Caco-2 (cell line): ENCODE measurements around the gene NUBPL. TPM values are rescaled to one million over a fixed set of nuclear protein-coding genes. Genes with fewer than 3 reads are reported as not detected.

Experiments
- BruUV-seq: library from RNA; stranded (reverse); fragments of 400-500 nt; replicated peaks from 2 replicates; lab custom pipeline; 2021; lab: Mats Ljungman, UMichigan
- CTCF ChIA-PET: fragments of 300-600 bp; sonication (Branson Sonifier 250); formaldehyde crosslinking; loops from one replicate; lab custom pipeline; 2022; ENCODE audit warnings: antibody characterized with exemption; lab: Charles Lee
- POLR2A ChIA-PET: fragments of 300-600 bp; sonication (Branson Sonifier 250); formaldehyde crosslinking; loops from one replicate; lab custom pipeline; 2022; ENCODE audit warnings: antibody characterized with exemption; lab: Charles Lee
- DNase-seq, 2 experiments: peaks; one replicate each; pipeline versions ENCODE4 v3.0.0 to v3.0.0-alpha.2; 2020 to 2022
- H3K27me3 ChIP-seq: replicated peaks from 2 replicates; pipeline ENCODE4 v1.6.0; 2011; ENCODE audit warnings: low read length; ENCODE audit not compliant: control insufficient read depth, insufficient read depth
- H3K36me3 ChIP-seq: 2 replicates; pipeline ENCODE4 v1.5.1; 2011; ENCODE audit warnings: low read length; ENCODE audit not compliant: control insufficient read depth, insufficient read depth
- H3K4me1 ChIP-seq: fragments of 250-450 bp; sonication (Bioruptor Pico); 2 replicates; pipeline ENCODE4 v1.5.1; 2020; ENCODE audit warnings: mild to moderate bottlenecking
- H3K4me3 ChIP-seq: 2 replicates; pipeline ENCODE4 v1.5.1; 2011; ENCODE audit warnings: low read depth, mild to moderate bottlenecking, control low read depth, low read length
- H3K9me3 ChIP-seq: fragments of 250-450 bp; sonication (Bioruptor Pico); 2 replicates; pipeline ENCODE4 v1.5.1; 2020; ENCODE audit warnings: mild to moderate bottlenecking, moderate library complexity
- H3K27ac Mint-ChIP-seq: one replicate; pipeline ENCODE4 v1.8.0; 2022; ENCODE audit warnings: mixed read lengths; ENCODE audit not compliant: unreplicated experiment
- H3K27me3 Mint-ChIP-seq: one replicate; pipeline ENCODE4 v1.8.0; 2022; ENCODE audit warnings: mixed read lengths; ENCODE audit not compliant: insufficient read depth, unreplicated experiment
- H3K36me3 Mint-ChIP-seq: one replicate; pipeline ENCODE4 v1.8.0; 2022; ENCODE audit warnings: mild to moderate bottlenecking, mixed read lengths; ENCODE audit not compliant: insufficient read depth, unreplicated experiment
- H3K4me1 Mint-ChIP-seq: one replicate; pipeline ENCODE4 v1.8.0; 2022; ENCODE audit warnings: low read depth, mixed read lengths; ENCODE audit not compliant: unreplicated experiment
- H3K4me3 Mint-ChIP-seq: one replicate; pipeline ENCODE4 v1.8.0; 2022; ENCODE audit warnings: mild to moderate bottlenecking, moderate library complexity, mixed read lengths; ENCODE audit not compliant: unreplicated experiment
- H3K9me3 Mint-ChIP-seq: one replicate; pipeline ENCODE4 v1.8.0; 2022; ENCODE audit warnings: mixed read lengths; ENCODE audit not compliant: unreplicated experiment
- intact Hi-C: fragments of 100-400 bp; cut with micrococcal nuclease; formaldehyde crosslinking; loops from one replicate; pipeline ENCODE4 v1.10.0; 2022; ENCODE audit not compliant: unreplicated experiment
- total RNA-seq: library from RNA; stranded (reverse); gene quantifications from 2 replicates; pipeline ENCODE4 v1.2.3, GENCODE V29; 2022
- TF ChIP-seq, protein P1 (sequence below), 2 experiments: fragments of 200-600 bp in 1 of 2; IDR thresholded peaks; 1 replicate in 1 of 2; 2 replicates in 1 of 2; pipeline versions ENCODE4 v1.5.1 to v1.8.0; 2011 to 2022; ENCODE audit warnings: antibody characterized with exemption in 1 of 2, control low read depth in 1 of 2, inconsistent platforms in 1 of 2, low read depth in 1 of 2, low read length in 1 of 2, mild to moderate bottlenecking in 1 of 2, moderate library complexity in 1 of 2; ENCODE audit not compliant: insufficient read depth in 1 of 2, severe bottlenecking in 1 of 2, unreplicated experiment in 1 of 2

NUBPL gene
- total RNA-seq, 1 experiment from 2014 or later: 13.9 TPM

DNA sequence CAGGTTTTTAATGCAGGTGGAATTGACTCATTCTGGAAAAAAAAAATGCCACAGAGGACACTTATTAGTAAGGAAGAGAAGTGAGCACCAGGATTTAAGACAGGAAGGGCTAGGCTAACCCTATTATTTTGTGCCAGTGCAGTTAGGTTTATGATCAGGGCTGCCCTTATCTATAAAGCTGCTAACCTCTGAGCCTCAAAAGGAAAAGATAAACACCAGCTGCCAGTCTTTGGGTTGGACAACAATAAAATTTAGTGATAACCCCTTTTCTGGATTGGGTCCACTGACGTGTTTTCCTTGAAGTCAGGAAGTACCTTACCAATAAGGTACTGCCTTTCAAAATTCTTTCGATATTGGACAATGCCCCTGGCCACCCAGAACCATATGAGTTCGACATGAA, 128.9 kb downstream of the NUBPL start:
- no peak for DNase-seq
- intact Hi-C loops: no loop called here
- Mint-ChIP-seq H3K4me3 (no peak overlapping the region), H3K9me3 (no peaks in the 10 kb centered on the region), H3K27me3 (no peaks in the 10 kb centered on the region), H3K36me3 (no peaks in the 10 kb centered on the region), H3K27ac (no peak overlapping the region), H3K4me1 (peaks cover 6% of the 10 kb centered on the region)
- no TSS peak for BruUV-seq
- ChIA-PET CTCF (no interaction called here), POLR2A (no interaction called here)
- TF ChIP-seq, protein P1, sequence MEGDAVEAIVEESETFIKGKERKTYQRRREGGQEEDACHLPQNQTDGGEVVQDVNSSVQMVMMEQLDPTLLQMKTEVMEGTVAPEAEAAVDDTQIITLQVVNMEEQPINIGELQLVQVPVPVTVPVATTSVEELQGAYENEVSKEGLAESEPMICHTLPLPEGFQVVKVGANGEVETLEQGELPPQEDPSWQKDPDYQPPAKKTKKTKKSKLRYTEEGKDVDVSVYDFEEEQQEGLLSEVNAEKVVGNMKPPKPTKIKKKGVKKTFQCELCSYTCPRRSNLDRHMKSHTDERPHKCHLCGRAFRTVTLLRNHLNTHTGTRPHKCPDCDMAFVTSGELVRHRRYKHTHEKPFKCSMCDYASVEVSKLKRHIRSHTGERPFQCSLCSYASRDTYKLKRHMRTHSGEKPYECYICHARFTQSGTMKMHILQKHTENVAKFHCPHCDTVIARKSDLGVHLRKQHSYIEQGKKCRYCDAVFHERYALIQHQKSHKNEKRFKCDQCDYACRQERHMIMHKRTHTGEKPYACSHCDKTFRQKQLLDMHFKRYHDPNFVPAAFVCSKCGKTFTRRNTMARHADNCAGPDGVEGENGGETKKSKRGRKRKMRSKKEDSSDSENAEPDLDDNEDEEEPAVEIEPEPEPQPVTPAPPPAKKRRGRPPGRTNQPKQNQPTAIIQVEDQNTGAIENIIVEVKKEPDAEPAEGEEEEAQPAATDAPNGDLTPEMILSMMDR (IDR thresholded peaks at IDR 0.05; ENCODE audit: insufficient read depth in 1 of 2, low read depth in 1 of 2, low read length in 1 of 2, severe bottlenecking in 1 of 2, unreplicated experiment in 1 of 2): no peak
- H3K4me3 ChIP-seq: no peak overlapping the region
- H3K4me1 ChIP-seq: 0 out of 2 replicates have a peak, but pooled peaks cover 3% of the 10 kb centered on the region
- H3K27me3 ChIP-seq: no peaks in the 10 kb centered on the region
- H3K36me3 ChIP-seq: no peaks in the 10 kb centered on the region
- H3K9me3 ChIP-seq: no peaks in the 10 kb centered on the region

DNA sequence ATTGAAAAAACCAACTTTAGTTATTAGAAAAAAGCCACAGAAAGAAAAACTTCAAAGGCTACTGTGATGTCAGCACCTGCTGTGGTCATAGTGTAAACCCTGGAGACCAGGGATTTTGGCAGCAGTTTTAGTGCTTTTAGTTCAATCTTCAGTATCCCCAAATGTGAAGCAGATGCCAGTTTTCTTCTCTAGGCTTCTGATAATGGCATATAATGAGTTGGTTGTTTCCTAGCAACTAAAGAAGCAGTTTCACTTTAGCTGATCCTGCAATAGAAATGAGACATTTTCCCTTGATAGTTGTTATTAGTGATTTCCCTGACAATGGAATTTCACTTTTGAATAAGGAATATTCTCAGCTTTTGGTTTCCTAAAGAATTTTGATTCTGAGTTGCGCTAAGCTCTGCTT, 131.2 kb downstream of the NUBPL start:
- TF ChIP-seq, protein P1 (IDR thresholded peaks at IDR 0.05; ENCODE audit: insufficient read depth in 1 of 2, low read depth in 1 of 2, low read length in 1 of 2, severe bottlenecking in 1 of 2, unreplicated experiment in 1 of 2): no peak
- Mint-ChIP-seq H3K27me3 (no peaks in the 10 kb centered on the region), H3K4me1 (peaks cover 13% of the 10 kb centered on the region), H3K9me3 (no peaks in the 10 kb centered on the region), H3K27ac (no peak overlapping the region), H3K36me3 (no peaks in the 10 kb centered on the region), H3K4me3 (no peak overlapping the region)
- BruUV-seq: no TSS peak
- Histone ChIP-seq H3K4me3 (no peak overlapping the region), H3K27me3 (no peaks in the 10 kb centered on the region), H3K36me3 (no peaks in the 10 kb centered on the region), H3K9me3 (no peaks in the 10 kb centered on the region), H3K4me1 (0 out of 2 replicates have a peak, but pooled peaks cover 3% of the 10 kb centered on the region)
- DNase-seq: no peak
- ChIA-PET CTCF (no interaction called here), POLR2A (no interaction called here)
- intact Hi-C loops: no loop called here

DNA sequence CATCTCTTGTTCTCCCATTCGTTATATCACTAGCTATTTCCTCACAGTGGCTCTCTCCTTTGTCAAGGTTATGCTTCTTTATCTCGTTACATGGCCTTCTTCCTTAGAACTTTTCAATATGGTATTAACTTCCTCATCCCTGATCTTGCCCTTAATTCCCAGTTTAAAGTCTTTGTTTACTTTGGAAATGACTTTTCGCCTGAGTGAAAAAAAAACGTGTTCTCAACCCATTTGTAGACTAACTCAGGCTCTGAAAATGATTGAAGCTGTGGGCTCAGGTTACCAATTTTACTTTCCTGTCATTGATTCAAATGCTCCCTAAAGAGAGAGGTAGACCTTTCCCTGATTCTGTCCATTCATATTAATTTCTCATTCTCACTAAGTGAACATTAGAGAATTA, 135.2 kb downstream of the NUBPL start:
- DNase-seq: no peak
- Histone ChIP-seq H3K9me3 (peaks cover 5% of the 10 kb centered on the region; the same call in 1 of the 2 replicates), H3K27me3 (no peaks in the 10 kb centered on the region), H3K36me3 (no peaks in the 10 kb centered on the region), H3K4me1 (no peaks in the 10 kb centered on the region), H3K4me3 (no peak overlapping the region)
- no TSS peak for BruUV-seq
- H3K36me3 Mint-ChIP-seq: no peaks in the 10 kb centered on the region
- TF ChIP-seq, protein P1 (IDR thresholded peaks at IDR 0.05; ENCODE audit: insufficient read depth in 1 of 2, low read depth in 1 of 2, low read length in 1 of 2, severe bottlenecking in 1 of 2, unreplicated experiment in 1 of 2): no peak
- H3K27me3 Mint-ChIP-seq: no peaks in the 10 kb centered on the region
- peaks cover 7% of the 10 kb centered on the region for H3K4me1 Mint-ChIP-seq
- CTCF ChIA-PET: no interaction called here
- intact Hi-C loops: no loop called here
- no peak overlapping the region for H3K27ac Mint-ChIP-seq
- POLR2A ChIA-PET: no interaction called here
- H3K9me3 Mint-ChIP-seq: no peaks in the 10 kb centered on the region
- H3K4me3 Mint-ChIP-seq: no peak overlapping the region
